ENCODE measurements around the gene UTS2B. TPM values are rescaled to one million over a fixed set of nuclear protein-coding genes. Genes with fewer than 3 reads are reported as not detected.
A peak's percentile ranks its signal among the peaks of the same experiment; 100 is the strongest.

The UTS2B gene
- total and polyA plus RNA-seq, 2 experiments from 2014 or later, result 0.21 TPM; not detected in 1

DNA sequence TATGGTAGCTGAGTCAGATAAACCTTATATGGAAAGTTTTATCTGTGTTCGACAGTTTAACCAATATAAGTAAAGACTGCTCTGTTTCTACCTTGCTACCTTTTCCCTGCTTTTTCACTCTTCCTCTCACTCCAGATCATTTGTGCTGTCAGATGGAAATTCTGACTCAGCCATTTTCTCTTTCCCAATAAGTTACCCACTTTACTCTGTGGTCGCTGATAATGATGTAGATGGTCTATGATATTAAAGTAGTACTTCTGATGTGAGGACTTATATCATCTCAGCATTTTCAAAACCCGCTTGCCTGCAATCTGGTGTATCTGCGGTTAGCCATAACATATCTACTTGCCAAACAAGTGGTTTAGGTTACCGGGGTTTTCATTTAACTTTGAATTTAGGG is 15.0 kb upstream of the UTS2B start:
- Histone ChIP-seq H2AFZ (no peak overlapping the region), H3K4me3 (no peak overlapping the region), H3K4me1 (ENCODE audit: insufficient read depth) (peaks cover 11% of the 10 kb centered on the region), H4K20me1 (replicated peaks; ENCODE audit: insufficient read depth) (no peaks in the 10 kb centered on the region), H3K4me2 (no peak overlapping the region), H3K27ac (ENCODE audit: low read depth) (no peak overlapping the region), H3K79me2 (replicated peaks; ENCODE audit: insufficient read depth) (peaks cover 37% of the 10 kb centered on the region), H3F3A (replicated peaks; ENCODE audit: low read depth) (no peaks in the 10 kb centered on the region), H3K27me3 (ENCODE audit: insufficient read depth) (no peaks in the 10 kb centered on the region), H3K36me3 (ENCODE audit: insufficient read depth) (no peaks in the 10 kb centered on the region), H3K9me2 (ENCODE audit: insufficient read depth) (0 out of 2 replicates have a peak, but pooled peaks cover 3% of the 10 kb centered on the region)
- peaks cover 43% of the 10 kb centered on the region for H3K4me1 Mint-ChIP-seq
- TF ChIP-seq NANOG (IDR thresholded peaks at IDR 0.05; ENCODE audit: borderline replicate concordance) (no peak), EZH2 (IDR thresholded peaks at IDR 0.05; ENCODE audit: low read depth, unreplicated experiment) (no peak), ZNF331 (CRISPR knock-in tag; IDR thresholded peaks at IDR 0.05; ENCODE audit: low read depth) (no peak), JUNB (IDR thresholded peaks at IDR 0.05; ENCODE audit: unreplicated experiment) (no peak), POLR2AphosphoS5 (IDR thresholded peaks at IDR 0.05; ENCODE audit: low read depth) (no peak), CTCF (conservative IDR thresholded peaks at IDR 0.05; ENCODE audit: low read depth in 2 of 2) (no peak), EZH2phosphoT487 (IDR thresholded peaks at IDR 0.05; ENCODE audit: unreplicated experiment) (no peak), CREB1 (CRISPR knock-in tag; IDR thresholded peaks at IDR 0.05; ENCODE audit: low read depth) (no peak), STAT1 (IDR thresholded peaks at IDR 0.05; ENCODE audit: unreplicated experiment) (no peak), ETS1 (IDR thresholded peaks at IDR 0.05) (no peak), ZNF114 (CRISPR knock-in tag; IDR thresholded peaks at IDR 0.05) (no peak)
- TF ChIP-seq, protein P1, sequence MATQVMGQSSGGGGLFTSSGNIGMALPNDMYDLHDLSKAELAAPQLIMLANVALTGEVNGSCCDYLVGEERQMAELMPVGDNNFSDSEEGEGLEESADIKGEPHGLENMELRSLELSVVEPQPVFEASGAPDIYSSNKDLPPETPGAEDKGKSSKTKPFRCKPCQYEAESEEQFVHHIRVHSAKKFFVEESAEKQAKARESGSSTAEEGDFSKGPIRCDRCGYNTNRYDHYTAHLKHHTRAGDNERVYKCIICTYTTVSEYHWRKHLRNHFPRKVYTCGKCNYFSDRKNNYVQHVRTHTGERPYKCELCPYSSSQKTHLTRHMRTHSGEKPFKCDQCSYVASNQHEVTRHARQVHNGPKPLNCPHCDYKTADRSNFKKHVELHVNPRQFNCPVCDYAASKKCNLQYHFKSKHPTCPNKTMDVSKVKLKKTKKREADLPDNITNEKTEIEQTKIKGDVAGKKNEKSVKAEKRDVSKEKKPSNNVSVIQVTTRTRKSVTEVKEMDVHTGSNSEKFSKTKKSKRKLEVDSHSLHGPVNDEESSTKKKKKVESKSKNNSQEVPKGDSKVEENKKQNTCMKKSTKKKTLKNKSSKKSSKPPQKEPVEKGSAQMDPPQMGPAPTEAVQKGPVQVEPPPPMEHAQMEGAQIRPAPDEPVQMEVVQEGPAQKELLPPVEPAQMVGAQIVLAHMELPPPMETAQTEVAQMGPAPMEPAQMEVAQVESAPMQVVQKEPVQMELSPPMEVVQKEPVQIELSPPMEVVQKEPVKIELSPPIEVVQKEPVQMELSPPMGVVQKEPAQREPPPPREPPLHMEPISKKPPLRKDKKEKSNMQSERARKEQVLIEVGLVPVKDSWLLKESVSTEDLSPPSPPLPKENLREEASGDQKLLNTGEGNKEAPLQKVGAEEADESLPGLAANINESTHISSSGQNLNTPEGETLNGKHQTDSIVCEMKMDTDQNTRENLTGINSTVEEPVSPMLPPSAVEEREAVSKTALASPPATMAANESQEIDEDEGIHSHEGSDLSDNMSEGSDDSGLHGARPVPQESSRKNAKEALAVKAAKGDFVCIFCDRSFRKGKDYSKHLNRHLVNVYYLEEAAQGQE (IDR thresholded peaks at IDR 0.05; ENCODE audit: unreplicated experiment), result no peak
- TF ChIP-seq, protein P2, sequence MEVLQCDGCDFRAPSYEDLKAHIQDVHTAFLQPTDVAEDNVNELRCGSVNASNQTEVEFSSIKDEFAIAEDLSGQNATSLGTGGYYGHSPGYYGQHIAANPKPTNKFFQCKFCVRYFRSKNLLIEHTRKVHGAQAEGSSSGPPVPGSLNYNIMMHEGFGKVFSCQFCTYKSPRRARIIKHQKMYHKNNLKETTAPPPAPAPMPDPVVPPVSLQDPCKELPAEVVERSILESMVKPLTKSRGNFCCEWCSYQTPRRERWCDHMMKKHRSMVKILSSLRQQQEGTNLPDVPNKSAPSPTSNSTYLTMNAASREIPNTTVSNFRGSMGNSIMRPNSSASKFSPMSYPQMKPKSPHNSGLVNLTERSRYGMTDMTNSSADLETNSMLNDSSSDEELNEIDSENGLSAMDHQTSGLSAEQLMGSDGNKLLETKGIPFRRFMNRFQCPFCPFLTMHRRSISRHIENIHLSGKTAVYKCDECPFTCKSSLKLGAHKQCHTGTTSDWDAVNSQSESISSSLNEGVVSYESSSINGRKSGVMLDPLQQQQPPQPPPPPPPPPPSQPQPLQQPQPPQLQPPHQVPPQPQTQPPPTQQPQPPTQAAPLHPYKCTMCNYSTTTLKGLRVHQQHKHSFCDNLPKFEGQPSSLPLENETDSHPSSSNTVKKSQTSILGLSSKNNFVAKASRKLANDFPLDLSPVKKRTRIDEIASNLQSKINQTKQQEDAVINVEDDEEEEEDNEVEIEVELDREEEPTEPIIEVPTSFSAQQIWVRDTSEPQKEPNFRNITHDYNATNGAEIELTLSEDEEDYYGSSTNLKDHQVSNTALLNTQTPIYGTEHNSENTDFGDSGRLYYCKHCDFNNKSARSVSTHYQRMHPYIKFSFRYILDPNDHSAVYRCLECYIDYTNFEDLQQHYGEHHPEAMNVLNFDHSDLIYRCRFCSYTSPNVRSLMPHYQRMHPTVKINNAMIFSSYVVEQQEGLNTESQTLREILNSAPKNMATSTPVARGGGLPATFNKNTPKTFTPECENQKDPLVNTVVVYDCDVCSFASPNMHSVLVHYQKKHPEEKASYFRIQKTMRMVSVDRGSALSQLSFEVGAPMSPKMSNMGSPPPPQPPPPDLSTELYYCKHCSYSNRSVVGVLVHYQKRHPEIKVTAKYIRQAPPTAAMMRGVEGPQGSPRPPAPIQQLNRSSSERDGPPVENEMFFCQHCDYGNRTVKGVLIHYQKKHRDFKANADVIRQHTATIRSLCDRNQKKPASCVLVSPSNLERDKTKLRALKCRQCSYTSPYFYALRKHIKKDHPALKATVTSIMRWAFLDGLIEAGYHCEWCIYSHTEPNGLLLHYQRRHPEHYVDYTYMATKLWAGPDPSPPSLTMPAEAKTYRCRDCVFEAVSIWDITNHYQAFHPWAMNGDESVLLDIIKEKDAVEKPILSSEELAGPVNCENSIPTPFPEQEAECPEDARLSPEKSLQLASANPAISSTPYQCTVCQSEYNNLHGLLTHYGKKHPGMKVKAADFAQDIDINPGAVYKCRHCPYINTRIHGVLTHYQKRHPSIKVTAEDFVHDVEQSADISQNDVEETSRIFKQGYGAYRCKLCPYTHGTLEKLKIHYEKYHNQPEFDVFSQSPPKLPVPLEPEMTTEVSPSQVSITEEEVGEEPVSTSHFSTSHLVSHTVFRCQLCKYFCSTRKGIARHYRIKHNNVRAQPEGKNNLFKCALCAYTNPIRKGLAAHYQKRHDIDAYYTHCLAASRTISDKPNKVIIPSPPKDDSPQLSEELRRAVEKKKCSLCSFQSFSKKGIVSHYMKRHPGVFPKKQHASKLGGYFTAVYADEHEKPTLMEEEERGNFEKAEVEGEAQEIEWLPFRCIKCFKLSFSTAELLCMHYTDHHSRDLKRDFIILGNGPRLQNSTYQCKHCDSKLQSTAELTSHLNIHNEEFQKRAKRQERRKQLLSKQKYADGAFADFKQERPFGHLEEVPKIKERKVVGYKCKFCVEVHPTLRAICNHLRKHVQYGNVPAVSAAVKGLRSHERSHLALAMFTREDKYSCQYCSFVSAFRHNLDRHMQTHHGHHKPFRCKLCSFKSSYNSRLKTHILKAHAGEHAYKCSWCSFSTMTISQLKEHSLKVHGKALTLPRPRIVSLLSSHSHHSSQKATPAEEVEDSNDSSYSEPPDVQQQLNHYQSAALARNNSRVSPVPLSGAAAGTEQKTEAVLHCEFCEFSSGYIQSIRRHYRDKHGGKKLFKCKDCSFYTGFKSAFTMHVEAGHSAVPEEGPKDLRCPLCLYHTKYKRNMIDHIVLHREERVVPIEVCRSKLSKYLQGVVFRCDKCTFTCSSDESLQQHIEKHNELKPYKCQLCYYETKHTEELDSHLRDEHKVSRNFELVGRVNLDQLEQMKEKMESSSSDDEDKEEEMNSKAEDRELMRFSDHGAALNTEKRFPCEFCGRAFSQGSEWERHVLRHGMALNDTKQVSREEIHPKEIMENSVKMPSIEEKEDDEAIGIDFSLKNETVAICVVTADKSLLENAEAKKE (CRISPR knock-in tag; IDR thresholded peaks at IDR 0.05), result no peak
- H3K27ac Mint-ChIP-seq, result peak overlapping the region; percentile 25; the same call in 1 of the 2 replicates
- ATAC-seq (no peak), DNase-seq (ENCODE audit: low spot score) (no peak)
- H3K27me3 Mint-ChIP-seq (ENCODE audit: insufficient read depth, low read depth, poor library complexity), result no peaks in the 10 kb centered on the region
- no peaks in the 10 kb centered on the region for H3K36me3 Mint-ChIP-seq (ENCODE audit: low read depth)
- no peak overlapping the region for H3K4me3 Mint-ChIP-seq
- H3K9me3 Mint-ChIP-seq, result no peaks in the 10 kb centered on the region

Measured in GM23338 (cell line).